Medulla oblongata (tissue), 1 donor: ENCODE measurements around the gene N4BP2L2.
A peak's percentile ranks its signal among the peaks of the same experiment; 100 is the strongest.

Experiments
- DNase-seq: peaks from one replicate; pipeline ENCODE4 v3.0.0-alpha.2; 2015; ENCODE audit errors: extremely low spot score

Gene N4BP2L2

DNA sequence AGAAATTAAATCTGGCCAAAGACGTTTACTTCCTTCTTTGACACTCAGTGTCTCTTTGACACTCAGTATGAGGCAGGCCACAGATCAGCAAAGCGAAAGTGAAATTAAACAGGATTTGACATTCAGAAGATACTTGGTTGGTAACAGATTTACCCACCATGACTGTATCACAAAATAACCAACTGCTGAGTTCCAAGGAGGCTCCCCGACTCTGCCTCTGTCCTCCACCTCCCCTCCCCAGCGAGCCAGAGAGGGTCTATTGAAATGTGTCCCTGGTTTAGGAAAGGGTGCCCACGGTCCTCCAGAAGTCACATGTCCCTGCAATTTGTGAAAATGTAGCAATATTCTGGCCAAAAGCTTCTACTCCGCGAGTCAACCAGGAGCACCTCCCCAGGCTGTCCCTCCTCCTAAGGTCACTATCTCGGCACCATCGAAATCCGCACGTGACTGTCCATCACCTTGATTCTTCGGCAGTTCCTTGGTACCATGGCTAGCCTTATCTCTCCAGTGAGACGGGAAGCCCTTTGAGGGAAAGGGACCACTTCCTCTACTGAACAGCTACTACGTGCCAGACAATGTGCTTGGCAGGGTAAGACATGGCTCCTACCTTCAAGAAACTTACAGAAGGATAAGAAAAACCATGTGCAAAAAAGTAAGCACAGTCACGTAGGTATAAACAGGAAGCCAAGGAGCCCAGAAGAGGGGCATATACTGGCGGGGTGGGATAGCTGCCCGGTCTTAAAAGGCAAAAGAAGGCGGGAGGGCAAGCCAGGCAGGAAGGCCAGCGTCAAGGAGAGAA lies 112.2 kb downstream of the N4BP2L2 start:
- peak; percentile 75 for DNase-seq

- DNase-seq: peak; percentile 57
These were observed 113.4 kb downstream of the N4BP2L2 start for GRCh38 chr13:32425158-32425557.

GRCh38 chr13:32423592-32423991 lies 115.0 kb downstream of the N4BP2L2 start:
- DNase-seq: no peak

- no peak for DNase-seq
These were observed 118.7 kb downstream of the N4BP2L2 start for GRCh38 chr13:32419862-32420261.

GRCh38 chr13:32417995-32418394 lies 120.6 kb downstream of the N4BP2L2 start:
- no peak for DNase-seq

GRCh38 chr13:32415019-32415418 lies 123.6 kb downstream of the N4BP2L2 start:
- no peak for DNase-seq

DNA sequence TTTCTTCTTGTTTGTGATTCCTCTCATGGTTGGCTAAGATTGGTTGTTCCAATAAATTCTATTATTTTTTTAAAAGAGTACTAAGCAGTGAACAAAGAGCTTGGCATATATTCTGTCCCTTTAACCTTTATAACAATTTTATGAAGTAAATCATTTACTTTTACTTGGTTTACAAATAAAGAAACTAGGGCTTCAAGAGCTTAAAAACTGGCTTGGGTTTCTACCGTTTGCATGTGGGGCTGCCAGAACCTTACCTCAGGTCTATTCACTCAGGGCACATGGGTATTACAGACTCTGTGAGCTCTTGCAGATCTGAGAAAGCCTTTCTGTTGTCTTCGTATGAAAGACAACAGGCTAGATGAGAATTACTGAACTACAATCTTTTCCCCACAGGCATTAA lies 124.0 kb downstream of the N4BP2L2 start:
- DNase-seq: no peak

DNA sequence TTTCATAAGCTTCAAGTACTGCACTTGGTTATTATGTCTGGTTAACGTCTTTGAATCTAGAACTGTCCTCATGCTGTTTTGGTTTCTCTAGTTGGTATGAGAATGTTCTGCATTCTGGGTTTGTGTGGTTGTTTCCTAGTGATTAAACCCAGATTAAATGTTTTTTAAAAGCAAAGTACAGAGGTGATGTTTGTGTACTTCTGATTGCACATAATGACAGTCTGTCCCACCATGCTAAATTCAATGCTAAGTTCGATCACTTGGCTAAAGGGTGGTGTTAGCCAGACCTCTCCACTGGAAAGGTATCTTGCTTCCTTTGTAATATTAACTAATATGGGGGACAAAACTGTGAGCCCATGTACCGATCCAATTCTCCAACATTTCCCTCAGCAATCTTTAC lies 125.3 kb downstream of the N4BP2L2 start:
- no peak for DNase-seq

DNA sequence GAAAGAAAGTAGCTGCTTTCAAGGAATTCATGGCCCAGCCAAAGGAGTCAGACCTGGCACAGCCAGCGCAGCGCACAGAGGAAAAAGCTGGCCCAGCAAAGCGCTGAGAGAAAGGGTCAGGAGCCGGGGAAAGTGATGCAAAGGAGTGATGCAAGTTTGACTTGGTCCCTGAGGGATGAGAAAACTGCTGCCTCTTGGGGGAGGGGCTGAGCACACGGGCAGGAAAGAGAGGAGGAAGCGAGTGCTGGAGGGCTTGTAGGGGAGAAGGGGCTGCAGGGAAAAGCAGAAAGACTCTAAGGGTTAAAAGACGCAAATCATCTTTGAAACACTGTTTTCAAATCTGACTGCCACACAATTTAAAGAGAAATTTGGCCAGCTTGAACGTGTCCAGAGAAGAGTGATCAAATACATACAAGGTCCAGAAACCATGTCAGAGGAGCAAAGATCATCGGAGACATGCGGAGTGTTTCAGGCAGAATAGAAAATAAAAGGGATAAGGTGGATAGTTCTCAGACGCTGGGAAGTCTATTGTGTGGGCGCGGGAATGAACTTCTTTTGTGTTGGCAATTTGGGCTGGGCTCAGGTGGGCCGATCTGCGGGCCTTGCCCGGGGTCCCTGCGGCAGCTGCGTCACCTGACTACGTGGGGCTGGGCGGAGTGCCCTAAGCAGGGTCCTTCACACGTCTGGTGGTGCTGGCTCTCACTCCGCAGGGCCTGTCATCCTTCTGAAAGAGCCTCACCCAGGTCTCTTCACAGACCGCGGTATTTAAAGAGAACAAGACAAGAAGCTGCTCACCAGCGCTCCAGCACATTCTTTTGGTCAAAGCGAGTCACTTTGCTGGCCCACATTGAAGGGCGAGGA lies 128.8 kb downstream of the N4BP2L2 start:
- DNase-seq: peak; percentile 62

DNA sequence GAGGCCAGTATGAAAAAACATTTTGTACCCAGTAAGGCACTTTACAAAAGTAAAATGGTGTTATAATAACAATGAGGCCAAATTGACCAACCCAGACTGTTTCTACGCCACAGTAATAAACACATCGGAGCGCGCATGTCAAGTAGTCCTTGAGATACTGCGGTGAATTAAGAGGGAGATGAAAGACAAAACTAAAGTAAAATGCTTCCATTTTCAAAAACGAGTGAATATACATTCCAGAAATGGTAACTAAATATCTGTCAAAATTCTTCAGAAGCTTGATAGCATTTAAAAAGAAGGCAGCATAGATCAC lies 129.6 kb downstream of the N4BP2L2 start:
- no peak for DNase-seq

- no peak for DNase-seq
These were observed 130.1 kb downstream of the N4BP2L2 start for GRCh38 chr13:32408296-32409000.

GRCh38 chr13:32407854-32408253 lies 130.7 kb downstream of the N4BP2L2 start:
- DNase-seq: no peak

DNA sequence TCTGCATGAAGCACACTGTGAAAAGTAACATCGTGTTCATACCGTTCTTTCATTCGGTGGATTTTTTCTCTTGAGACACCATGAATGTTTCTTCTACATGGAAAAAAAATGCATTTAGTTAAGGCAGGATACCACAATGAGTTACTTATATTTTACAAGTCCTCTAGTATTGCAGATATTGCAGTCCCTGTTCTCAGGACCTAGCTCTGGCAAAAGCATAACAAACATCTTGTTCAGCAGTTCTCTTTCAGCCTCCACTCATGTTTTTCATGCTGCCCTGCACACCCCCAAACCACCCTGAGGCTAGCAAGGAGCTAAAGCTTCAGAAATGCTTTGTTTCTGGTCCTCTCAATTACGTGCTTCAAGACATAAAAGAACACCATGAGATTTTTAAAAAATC lies 135.5 kb downstream of the N4BP2L2 start:
- DNase-seq: peak; percentile 19

DNA sequence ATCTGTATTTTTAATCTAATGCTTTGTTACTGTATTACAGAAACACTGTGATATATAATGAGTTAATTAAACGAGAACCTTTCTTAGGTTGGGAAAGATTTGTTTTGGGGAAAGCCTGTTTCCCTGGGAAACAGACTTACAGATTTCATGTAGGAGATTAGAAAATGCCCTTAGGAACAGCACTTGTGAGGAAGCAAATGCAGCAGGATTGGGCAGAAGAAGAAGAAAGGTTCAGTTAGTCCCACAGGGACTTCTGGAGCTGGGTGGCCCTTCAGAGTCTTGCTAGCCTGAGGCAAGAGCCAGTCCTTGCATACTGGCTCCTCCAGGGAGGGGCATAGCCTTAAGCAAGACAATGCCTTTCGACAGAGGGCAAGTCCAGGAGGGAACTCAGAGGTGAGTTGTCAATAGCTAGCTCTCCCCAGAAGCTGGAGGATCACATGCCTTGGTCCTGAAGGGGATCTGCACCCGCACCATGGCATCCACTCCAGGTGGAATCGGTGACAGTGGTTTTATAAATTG lies 147.4 kb downstream of the N4BP2L2 start:
- no peak for DNase-seq

DNA sequence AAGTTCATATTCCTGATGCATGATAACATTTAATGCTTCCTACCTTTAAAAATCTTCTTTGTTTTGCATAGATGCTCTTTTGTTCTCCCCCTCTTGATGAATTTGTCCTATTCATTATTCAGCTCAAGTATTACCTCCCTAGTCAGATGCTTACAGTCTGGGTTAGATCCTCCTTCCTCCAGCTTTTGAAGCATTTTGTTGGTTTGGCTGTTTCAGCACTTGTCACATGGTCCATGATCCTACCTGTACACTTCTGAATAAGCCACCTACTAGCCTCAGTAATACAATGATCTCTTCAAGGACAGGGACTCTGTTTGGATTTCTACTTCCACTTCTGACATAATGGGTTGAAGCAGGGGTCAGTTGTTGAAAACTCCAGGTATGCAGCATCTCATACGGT lies 148.1 kb downstream of the N4BP2L2 start:
- DNase-seq: no peak

DNA sequence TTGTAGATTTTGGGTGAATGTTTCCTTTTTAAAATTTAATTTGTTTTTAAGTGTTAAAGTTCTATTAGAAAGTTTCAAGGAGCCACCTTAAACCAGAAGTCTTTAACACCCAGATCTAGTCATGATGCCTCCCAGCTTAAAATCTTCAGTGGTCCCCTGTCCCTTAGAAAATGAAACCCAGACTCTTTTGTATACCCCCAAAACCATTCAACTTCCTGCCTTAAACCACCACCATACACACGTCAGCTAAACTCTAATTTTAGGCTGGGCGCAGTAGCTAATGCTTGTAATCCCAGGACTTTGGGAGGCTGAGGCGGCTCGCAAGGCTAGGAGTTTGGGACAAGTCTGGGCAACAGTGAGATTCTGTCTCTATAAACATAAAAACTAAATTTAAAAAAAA lies 148.5 kb downstream of the N4BP2L2 start:
- no peak for DNase-seq

- no peak for DNase-seq
These were observed 153.2 kb downstream of the N4BP2L2 start for GRCh38 chr13:32385410-32385809.

- no peak for DNase-seq
These were observed 153.9 kb downstream of the N4BP2L2 start for GRCh38 chr13:32384702-32385101.

DNA sequence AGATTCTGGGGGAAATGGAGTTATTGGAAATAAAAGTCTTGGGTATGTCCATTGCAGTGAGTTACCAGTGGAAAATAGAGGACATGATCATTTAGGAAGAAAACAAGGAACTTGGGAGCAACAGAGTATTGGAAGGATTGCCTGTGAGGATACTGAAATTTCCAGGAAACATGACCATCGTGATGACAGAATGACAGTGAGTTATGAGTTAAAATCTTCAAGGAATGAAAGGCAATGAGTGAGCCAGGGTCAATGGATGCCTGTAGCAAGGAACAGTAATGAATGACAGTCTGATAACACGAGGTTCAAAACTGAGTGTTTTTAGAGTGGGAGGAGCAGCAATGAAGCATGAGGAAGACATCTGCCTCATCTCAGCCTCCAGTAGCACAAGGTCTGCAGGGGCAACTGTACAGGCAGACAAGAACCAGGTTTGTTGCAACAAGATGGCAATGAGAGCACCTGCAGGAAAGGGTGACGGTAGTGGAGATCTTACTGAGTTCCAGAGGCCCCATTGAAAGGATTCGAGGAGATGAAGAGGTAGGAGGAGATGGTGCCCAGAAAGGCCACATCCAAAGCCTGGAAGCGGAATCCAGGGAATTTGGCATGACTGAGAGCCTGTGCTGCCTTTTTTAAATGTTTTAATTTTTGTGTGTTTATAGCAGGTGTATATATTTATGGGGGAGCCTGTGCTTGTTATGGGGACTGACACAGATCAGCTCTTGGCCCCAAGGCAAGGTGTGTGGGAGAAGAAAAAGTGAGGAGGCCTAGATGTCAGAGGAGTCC lies 154.6 kb downstream of the N4BP2L2 start:
- DNase-seq: no peak
